ENCODE results near the gene SIRT7. TPM values are rescaled to one million over a fixed set of nuclear protein-coding genes. Genes with fewer than 3 reads are reported as not detected.

SIRT7 gene
- total and polyA plus RNA-seq, 2 donors (not counting 1 experiment from before 2014, with no cell fraction given), result 3.3 to 18.7 TPM

DNA sequence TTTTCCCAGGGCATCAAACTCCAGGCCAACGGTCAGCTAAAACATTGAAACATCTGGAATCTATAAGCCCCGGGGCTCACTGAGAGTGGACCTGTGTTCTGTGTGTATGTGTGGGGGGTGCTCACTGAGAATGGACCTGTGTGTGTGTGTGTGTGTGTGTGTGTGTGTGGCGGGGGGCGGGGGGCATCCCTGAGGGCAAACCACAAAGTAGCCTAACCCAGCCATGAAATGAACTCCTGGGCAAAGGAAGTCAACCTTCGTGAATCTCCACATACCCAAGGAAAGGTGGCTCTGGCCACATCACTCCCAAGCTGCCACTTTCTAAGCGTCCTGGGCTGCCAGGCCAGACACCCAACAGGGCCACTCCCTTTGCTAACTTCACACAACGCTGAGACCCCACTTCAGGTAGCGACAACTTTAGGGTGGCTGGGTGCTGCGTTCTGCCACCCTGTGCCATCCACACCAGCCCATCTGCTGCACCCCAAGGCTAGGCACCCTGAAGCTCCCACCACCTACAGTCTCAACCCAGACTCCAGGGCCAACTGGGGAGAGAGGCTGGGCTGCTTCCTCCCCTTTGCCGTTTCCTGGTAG, 8.0 kb upstream of the SIRT7 start:
- peaks cover 52% of the 10 kb centered on the region for H3K79me2 ChIP-seq (ENCODE audit: control insufficient read depth, insufficient read depth, low read length)
- H3K9me3 ChIP-seq (ENCODE audit: control insufficient read depth, insufficient read depth, low read depth, low read length), result no peaks in the 10 kb centered on the region
- H3K27me3 ChIP-seq (ENCODE audit: control insufficient read depth, insufficient read depth, low read length), result no peaks in the 10 kb centered on the region
- peaks cover 17% of the 10 kb centered on the region for H3K36me3 ChIP-seq (ENCODE audit: control insufficient read depth, insufficient read depth, low read length)
- no peak overlapping the region for H2AFZ ChIP-seq (ENCODE audit: low read length)
- no peak for DNase-seq (ENCODE audit: low read depth in 2 of 2)
- peak overlapping the region; percentile 92 for H3K9ac ChIP-seq (ENCODE audit: insufficient read depth, low read length)
- TF ChIP-seq EZH2 (IDR thresholded peaks at IDR 0.05; ENCODE audit: low read length, missing control alignments) (no peak), CTCF (conservative IDR thresholded peaks at IDR 0.05 in 1 of 2, IDR thresholded peaks at IDR 0.05 in 1 of 2; ENCODE audit: low read depth in 1 of 2, low read length in 2 of 2) (no peak)
- H3K4me3 ChIP-seq (replicated peaks in 1 of 4; ENCODE audit: control extremely low read depth in 1 of 4, insufficient read depth in 1 of 4, low read depth in 3 of 4, low read length in 4 of 4), result peak overlapping the region; percentile 67 to 91 (median 77)
- peak overlapping the region; percentile 98 for H3K4me2 ChIP-seq (ENCODE audit: extremely low read depth, insufficient read depth, low read length)
- no peaks in the 10 kb centered on the region for H4K20me1 ChIP-seq (ENCODE audit: control insufficient read depth, extremely low read depth, insufficient read depth, low read length)
- H3K4me1 ChIP-seq (ENCODE audit: control insufficient read depth, extremely low read depth, insufficient read depth, low read length), result peaks cover 27% of the 10 kb centered on the region
- H3K27ac ChIP-seq (ENCODE audit: insufficient read depth, low read length), result peak overlapping the region; percentile 92

DNA sequence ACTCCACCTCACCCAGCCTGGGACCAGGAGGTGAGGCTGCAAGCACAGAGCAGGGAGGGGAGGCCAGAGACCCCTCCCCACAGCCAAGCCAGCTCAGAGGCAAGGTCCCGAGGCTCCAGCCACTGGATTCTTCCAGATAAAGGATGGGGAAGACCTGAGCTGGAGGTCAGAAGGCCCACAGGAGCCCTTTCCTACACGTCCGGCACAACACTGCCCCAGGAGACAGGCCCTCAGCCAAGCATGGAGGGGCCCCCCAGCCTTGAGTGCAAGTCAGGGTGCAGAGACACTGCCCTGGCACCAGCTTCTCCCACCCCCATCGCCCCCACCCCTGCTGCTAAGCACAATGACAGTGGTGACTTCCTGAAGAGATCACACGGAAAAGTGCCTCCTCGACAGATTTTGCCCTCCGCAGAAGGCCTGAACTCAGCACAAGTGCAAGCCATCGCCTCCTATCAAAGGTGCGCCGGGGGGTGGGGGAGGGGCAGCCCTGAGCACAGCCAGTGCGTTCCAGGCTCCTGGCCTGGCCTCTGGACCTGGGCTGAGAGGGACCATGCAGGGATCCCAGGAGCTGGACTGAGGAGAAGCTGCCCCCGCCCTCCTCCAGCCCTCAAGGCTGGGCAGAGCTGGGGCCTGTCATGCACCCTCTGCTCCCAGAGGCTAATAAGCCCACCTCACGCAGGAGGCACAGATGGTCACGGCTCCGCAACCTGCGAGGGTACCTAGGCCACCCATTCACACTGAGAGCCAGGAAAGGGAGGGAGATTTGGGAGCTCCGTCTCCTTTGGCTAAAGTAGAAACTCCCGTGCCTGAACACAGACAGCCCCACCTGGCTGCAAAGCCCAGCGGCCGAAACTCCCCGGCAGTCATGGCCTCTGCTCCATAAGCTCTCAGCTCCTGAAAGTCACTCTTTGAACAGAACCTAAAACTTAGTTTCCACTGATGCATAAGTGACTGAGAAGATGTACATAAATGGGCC, 6.9 kb upstream of the SIRT7 start:
- Histone ChIP-seq H3K4me1 (ENCODE audit: control insufficient read depth, extremely low read depth, insufficient read depth, low read length) (peaks cover 28% of the 10 kb centered on the region), H4K20me1 (ENCODE audit: control insufficient read depth, extremely low read depth, insufficient read depth, low read length) (no peaks in the 10 kb centered on the region), H3K4me2 (ENCODE audit: extremely low read depth, insufficient read depth, low read length) (no peak overlapping the region), H3K4me3 (replicated peaks in 1 of 4; ENCODE audit: control extremely low read depth in 1 of 4, insufficient read depth in 1 of 4, low read depth in 3 of 4, low read length in 4 of 4) (peak overlapping the region in 1 of 4 experiments; percentile 54), H3K9ac (ENCODE audit: insufficient read depth, low read length) (no peak overlapping the region), H3K27me3 (ENCODE audit: control insufficient read depth, insufficient read depth, low read length) (no peaks in the 10 kb centered on the region), H3K27ac (ENCODE audit: insufficient read depth, low read length) (no peak overlapping the region), H3K36me3 (ENCODE audit: control insufficient read depth, insufficient read depth, low read length) (peaks cover 22% of the 10 kb centered on the region), H2AFZ (ENCODE audit: low read length) (no peak overlapping the region), H3K9me3 (ENCODE audit: control insufficient read depth, insufficient read depth, low read depth, low read length) (no peaks in the 10 kb centered on the region), H3K79me2 (ENCODE audit: control insufficient read depth, insufficient read depth, low read length) (peaks cover 63% of the 10 kb centered on the region)
- DNase-seq (ENCODE audit: low read depth in 2 of 2), result no peak
- no peak for TF ChIP-seq CTCF (conservative IDR thresholded peaks at IDR 0.05 in 1 of 2, IDR thresholded peaks at IDR 0.05 in 1 of 2; ENCODE audit: low read depth in 1 of 2, low read length in 2 of 2)
- no peak for TF ChIP-seq EZH2 (IDR thresholded peaks at IDR 0.05; ENCODE audit: low read length, missing control alignments)

All from fibroblast of lung (primary cell).